Thyroid gland (tissue), 4 donors: ENCODE measurements around the gene IL2RA. TPM values are rescaled to one million over a fixed set of nuclear protein-coding genes. Genes with fewer than 3 reads are reported as not detected.

Experiments used
- DNase-seq, 2 donors: peaks; one replicate each; pipeline ENCODE4 v3.0.0-alpha.2; 2019
- H3K27ac ChIP-seq, 3 donors: fragments of 200-600 bp; sonication (generic); 1 replicate in 2 of 3; 2 replicates in 1 of 3; pipeline ENCODE4 v1.5.1; 2016 to 2019; ENCODE audit warnings: mild to moderate bottlenecking in 1 of 3, moderate library complexity in 1 of 3
- H3K27me3 ChIP-seq: fragments of 200-600 bp; sonication (generic); one replicate; pipeline ENCODE4 v1.5.1; 2019
- H3K36me3 ChIP-seq, 2 donors: fragments of 200-600 bp; sonication (generic); one replicate each; pipeline ENCODE4 v1.5.1; 2016 to 2019
- H3K4me1 ChIP-seq, 2 donors: fragments of 200-600 bp; sonication (generic); one replicate each; pipeline ENCODE4 v1.5.1; 2017 to 2019
- H3K4me3 ChIP-seq, 3 donors: fragments of 200-600 bp; sonication (generic); replicated peaks in 1 of 3; 1 replicate in 2 of 3; 2 replicates in 1 of 3; pipeline ENCODE4 v1.5.1; 2016; ENCODE audit warnings: mild to moderate bottlenecking in 1 of 3
- H3K9me3 ChIP-seq: fragments of 200-600 bp; sonication (generic); one replicate; pipeline ENCODE4 v1.5.1; 2017
- CTCF ChIP-seq, 6 experiments: fragments of 200-600 bp in 3 of 6; fragments of 450-650 bp in 3 of 6; sonication (generic) in 3 of 6; IDR thresholded peaks; one replicate each; pipeline ENCODE4 v1.5.1; 2016 to 2019; ENCODE audit warnings: antibody characterized with exemption in 6 of 6, mild to moderate bottlenecking in 2 of 6, inconsistent platforms in 1 of 6, moderate library complexity in 1 of 6
- POLR2A ChIP-seq, 2 donors: fragments of 450-650 bp; IDR thresholded peaks; one replicate each; pipeline ENCODE4 v1.6.1; 2017; ENCODE audit warnings: antibody characterized with exemption in 2 of 2, mild to moderate bottlenecking in 2 of 2, moderate library complexity in 1 of 2
- WGBS, 2 donors: methylation state at CpG; one replicate each; pipeline ENCODE4 v1.1.5; 2017; 5-methylcytosine and 5-hydroxymethylcytosine counted together
- intact Hi-C: fragments of 100-400 bp; cut with DNase I; formaldehyde crosslinking; loops from one replicate; pipeline ENCODE4 v1.15.1; 2023
- total RNA-seq, 4 donors: library from RNA; depleted of rRNA; stranded (reverse); fragments of >200 nt; gene quantifications; one replicate each; pipeline ENCODE4 v1.2.3, GENCODE V29; 2016

Gene IL2RA
- total RNA-seq, 4 donors from 2014 or later: 1.7 to 11.3 (median 2.3) TPM

- H3K4me3 ChIP-seq: no peak overlapping the region
- 34 to 47% methylated on average over 18 of the region's 18 CpGs for WGBS, 2 donors
- no peak for TF ChIP-seq CTCF (IDR thresholded peaks at IDR 0.05)
- TF ChIP-seq POLR2A (IDR thresholded peaks at IDR 0.05): no peak
- no peaks in the 10 kb centered on the region for H3K9me3 ChIP-seq
- intact Hi-C loops: no loop called here
- H3K4me1 ChIP-seq: peaks cover 6 to 48% of the 10 kb centered on the region in 2 donors
- DNase-seq: peak; percentile 63 to 76
- no peaks in the 10 kb centered on the region for H3K27me3 ChIP-seq
- no peaks in the 10 kb centered on the region for H3K36me3 ChIP-seq
- peak overlapping the region in 1 of 3 donors; percentile 20 for H3K27ac ChIP-seq
Observed at GRCh38 chr10:6053816-6054631, 8.1 kb downstream of the IL2RA start.

GRCh38 chr10:6053303-6053702 lies 8.9 kb downstream of the IL2RA start:
- no peaks in the 10 kb centered on the region for H3K9me3 ChIP-seq

GRCh38 chr10:6052247-6053221 lies 9.6 kb downstream of the IL2RA start:
- H3K36me3 ChIP-seq: no peaks in the 10 kb centered on the region
- no peak for DNase-seq
- intact Hi-C loops: no loop called here
- WGBS, 2 donors: 72 to 85% methylated on average over 12 to 16 of the region's 17 CpGs
- TF ChIP-seq POLR2A (IDR thresholded peaks at IDR 0.05) (no peak), CTCF (IDR thresholded peaks at IDR 0.05) (no peak)
- H3K4me1 ChIP-seq: peaks cover 6 to 45% of the 10 kb centered on the region in 2 donors
- H3K9me3 ChIP-seq: no peaks in the 10 kb centered on the region
- peak overlapping the region in 2 of 3 donors; percentile 10 to 20 for H3K27ac ChIP-seq
- no peaks in the 10 kb centered on the region for H3K27me3 ChIP-seq
- no peak overlapping the region for H3K4me3 ChIP-seq

More at GRCh38 chr10:6053303-6053702, 8.9 kb downstream of the IL2RA start:
- WGBS, 2 donors: 79 to 87% methylated on average over 4 of the region's 4 CpGs
- TF ChIP-seq POLR2A (IDR thresholded peaks at IDR 0.05): no peak
- DNase-seq: no peak
- peaks cover 6 to 48% of the 10 kb centered on the region in 2 donors for H3K4me1 ChIP-seq
- H3K36me3 ChIP-seq: no peaks in the 10 kb centered on the region
- H3K4me3 ChIP-seq: no peak overlapping the region
- H3K27me3 ChIP-seq: no peaks in the 10 kb centered on the region
- intact Hi-C loops: no loop called here
- peak overlapping the region in 2 of 3 donors; percentile 10 to 20 for H3K27ac ChIP-seq

- H3K27me3 ChIP-seq: no peaks in the 10 kb centered on the region
- WGBS, 2 donors: 37 to 47% methylated on average over 18 of the region's 18 CpGs
- H3K36me3 ChIP-seq: no peaks in the 10 kb centered on the region
- peaks cover 0 to 32% of the 10 kb centered on the region in 2 donors for H3K4me1 ChIP-seq
- peak; percentile 27 to 46 for DNase-seq
- no peak overlapping the region for H3K4me3 ChIP-seq
- H3K9me3 ChIP-seq: no peaks in the 10 kb centered on the region
- peak in 2 of 6 experiments; percentile 18 for TF ChIP-seq CTCF (IDR thresholded peaks at IDR 0.05)
- no peak for TF ChIP-seq POLR2A (IDR thresholded peaks at IDR 0.05)
- peak overlapping the region; percentile 52 to 59 (median 59) for H3K27ac ChIP-seq
- intact Hi-C loops: no loop called here
Observed at GRCh38 chr10:6050801-6051445, 11.2 kb downstream of the IL2RA start.

- no peak for DNase-seq
- intact Hi-C loops: no loop called here
- Histone ChIP-seq H3K4me1 (peaks cover 0 to 30% of the 10 kb centered on the region in 2 donors), H3K36me3 (no peaks in the 10 kb centered on the region), H3K27me3 (no peaks in the 10 kb centered on the region), H3K9me3 (no peaks in the 10 kb centered on the region), H3K27ac (no peak overlapping the region), H3K4me3 (no peak overlapping the region)
- TF ChIP-seq CTCF (IDR thresholded peaks at IDR 0.05) (no peak), POLR2A (IDR thresholded peaks at IDR 0.05) (no peak)
- 83 to 100% methylated on average over 2 of the region's 2 CpGs for WGBS, 2 donors
Observed at GRCh38 chr10:6049031-6049400, 13.2 kb downstream of the IL2RA start.
